Skeletal muscle satellite cell (primary cell): ENCODE data around the gene ISM2.

ENCODE experiments used
- H3K27me3 ChIP-seq: 2 replicates; pipeline ENCODE4 v1.7.0; 2013; ENCODE audit warnings: low read length; ENCODE audit not compliant: control insufficient read depth, insufficient read depth
- H3K36me3 ChIP-seq: 2 replicates; pipeline ENCODE4 v1.7.0; 2013; ENCODE audit warnings: mild to moderate bottlenecking, control low read depth, low read length; ENCODE audit not compliant: insufficient read depth
- H3K4me1 ChIP-seq: 2 replicates; pipeline ENCODE4 v1.7.0; 2013; ENCODE audit warnings: low read length; ENCODE audit not compliant: control insufficient read depth, insufficient read depth
- H3K4me2 ChIP-seq: 2 replicates; pipeline ENCODE4 v1.7.0; 2013; ENCODE audit warnings: mild to moderate bottlenecking, low read length
- H3K4me3 ChIP-seq: 2 replicates; pipeline ENCODE4 v1.7.0; 2013; ENCODE audit warnings: low read length
- H3K9ac ChIP-seq: 2 replicates; pipeline ENCODE4 v1.7.0; 2013; ENCODE audit warnings: mild to moderate bottlenecking, low read depth, low read length, moderate library complexity
- H3K9me3 ChIP-seq: replicated peaks from 2 replicates; pipeline ENCODE4 v1.7.0; 2013; ENCODE audit warnings: mild to moderate bottlenecking, control low read depth, low read length

ISM2 gene

GRCh38 chr14:77505031-77505430 is 6.4 kb upstream of the ISM2 start:
- no peaks in the 10 kb centered on the region for H3K9me3 ChIP-seq
- H3K27me3 ChIP-seq, result peaks cover 4% of the 10 kb centered on the region
- no peak overlapping the region for H3K9ac ChIP-seq
- H3K36me3 ChIP-seq, result peaks cover 20% of the 10 kb centered on the region
- no peak overlapping the region for H3K4me3 ChIP-seq
- H3K4me1 ChIP-seq, result no peaks in the 10 kb centered on the region
- H3K4me2 ChIP-seq, result no peak overlapping the region

- H3K4me2 ChIP-seq, result no peak overlapping the region
Observed at GRCh38 chr14:77503138-77503537, 4.5 kb upstream of the ISM2 start.

GRCh38 chr14:77502109-77502782 is 3.6 kb upstream of the ISM2 start:
- Histone ChIP-seq H3K4me3 (no peak overlapping the region), H3K4me1 (peaks cover 14% of the 10 kb centered on the region), H3K36me3 (peaks cover 12% of the 10 kb centered on the region), H3K27me3 (peaks cover 26% of the 10 kb centered on the region), H3K9me3 (no peaks in the 10 kb centered on the region), H3K9ac (no peak overlapping the region), H3K4me2 (no peak overlapping the region)

More at GRCh38 chr14:77503138-77503537, 4.5 kb upstream of the ISM2 start:
- Histone ChIP-seq H3K9ac (no peak overlapping the region), H3K4me1 (peaks cover 10% of the 10 kb centered on the region), H3K27me3 (peaks cover 21% of the 10 kb centered on the region), H3K36me3 (peaks cover 12% of the 10 kb centered on the region), H3K9me3 (no peaks in the 10 kb centered on the region), H3K4me3 (no peak overlapping the region)

GRCh38 chr14:77498984-77499527 is 440 bp upstream of the ISM2 start:
- H3K9ac ChIP-seq, result no peak overlapping the region

GRCh38 chr14:77495334-77495733 is 3.3 kb downstream of the ISM2 start:
- H3K27me3 ChIP-seq, result peaks cover 26% of the 10 kb centered on the region
- no peak overlapping the region for H3K4me2 ChIP-seq
- H3K4me3 ChIP-seq, result no peak overlapping the region
- peaks cover 14% of the 10 kb centered on the region for H3K4me1 ChIP-seq
- no peaks in the 10 kb centered on the region for H3K9me3 ChIP-seq
- H3K36me3 ChIP-seq, result no peaks in the 10 kb centered on the region
- no peak overlapping the region for H3K9ac ChIP-seq

More at GRCh38 chr14:77498984-77499527, 440 bp upstream of the ISM2 start:
- peaks cover 14% of the 10 kb centered on the region for H3K4me1 ChIP-seq
- no peaks in the 10 kb centered on the region for H3K9me3 ChIP-seq
- peak overlapping the region; percentile 93 for H3K4me2 ChIP-seq
- H3K36me3 ChIP-seq, result no peaks in the 10 kb centered on the region
- peaks cover 26% of the 10 kb centered on the region for H3K27me3 ChIP-seq
- H3K4me3 ChIP-seq, result peak overlapping the region; percentile 70

GRCh38 chr14:77491056-77491455 is 7.6 kb downstream of the ISM2 start:
- no peaks in the 10 kb centered on the region for H3K36me3 ChIP-seq
- H3K9ac ChIP-seq, result no peak overlapping the region
- H3K4me1 ChIP-seq, result no peaks in the 10 kb centered on the region

GRCh38 chr14:77490347-77490986 is 8.1 kb downstream of the ISM2 start:
- no peak overlapping the region for H3K4me3 ChIP-seq
- H3K4me1 ChIP-seq, result no peaks in the 10 kb centered on the region
- H3K4me2 ChIP-seq, result no peak overlapping the region
- no peak overlapping the region for H3K9ac ChIP-seq
- H3K9me3 ChIP-seq, result no peaks in the 10 kb centered on the region
- H3K36me3 ChIP-seq, result no peaks in the 10 kb centered on the region
- no peaks in the 10 kb centered on the region for H3K27me3 ChIP-seq

More at GRCh38 chr14:77491056-77491455, 7.6 kb downstream of the ISM2 start:
- no peaks in the 10 kb centered on the region for H3K27me3 ChIP-seq
- no peak overlapping the region for H3K4me2 ChIP-seq
- H3K4me3 ChIP-seq, result no peak overlapping the region
- H3K9me3 ChIP-seq, result no peaks in the 10 kb centered on the region

GRCh38 chr14:77489041-77489440 is 9.6 kb downstream of the ISM2 start:
- no peak overlapping the region for H3K4me3 ChIP-seq
- H3K9me3 ChIP-seq, result no peaks in the 10 kb centered on the region
- no peak overlapping the region for H3K4me2 ChIP-seq
- H3K27me3 ChIP-seq, result no peaks in the 10 kb centered on the region
- H3K36me3 ChIP-seq, result no peaks in the 10 kb centered on the region
- no peak overlapping the region for H3K9ac ChIP-seq
- no peaks in the 10 kb centered on the region for H3K4me1 ChIP-seq

- Histone ChIP-seq H3K4me1 (no peaks in the 10 kb centered on the region), H3K9ac (no peak overlapping the region), H3K36me3 (no peaks in the 10 kb centered on the region), H3K9me3 (no peaks in the 10 kb centered on the region), H3K27me3 (no peaks in the 10 kb centered on the region), H3K4me3 (no peak overlapping the region), H3K4me2 (no peak overlapping the region)
Observed at GRCh38 chr14:77488558-77488957, 10.1 kb downstream of the ISM2 start.

- no peak overlapping the region for H3K9ac ChIP-seq
- H3K27me3 ChIP-seq, result no peaks in the 10 kb centered on the region
- H3K9me3 ChIP-seq, result no peaks in the 10 kb centered on the region
- H3K4me3 ChIP-seq, result no peak overlapping the region
- H3K4me2 ChIP-seq, result no peak overlapping the region
- no peaks in the 10 kb centered on the region for H3K36me3 ChIP-seq
- no peaks in the 10 kb centered on the region for H3K4me1 ChIP-seq
Observed at GRCh38 chr14:77485901-77486678, 12.5 kb downstream of the ISM2 start.

- Histone ChIP-seq H3K36me3 (no peaks in the 10 kb centered on the region), H3K9ac (no peak overlapping the region), H3K9me3 (no peaks in the 10 kb centered on the region), H3K4me3 (no peak overlapping the region), H3K4me2 (no peak overlapping the region), H3K4me1 (no peaks in the 10 kb centered on the region), H3K27me3 (no peaks in the 10 kb centered on the region)
Observed at GRCh38 chr14:77485256-77485655, 13.4 kb downstream of the ISM2 start.
